Gastrocnemius medialis (tissue), 4 donors: ENCODE data around the gene RACGAP1. TPM values are rescaled to one million over a fixed set of nuclear protein-coding genes. Genes with fewer than 3 reads are reported as not detected.

ENCODE experiments used
- ATAC-seq, 2 donors: fragments of 150-250 bp; one replicate each; pipeline ENCODE4 v1.9.1; 2016
- DNase-seq, 2 donors: peaks; one replicate each; pipeline ENCODE4 v3.0.0-alpha.2; 2019
- H3K27ac ChIP-seq, 4 donors: fragments of 200-600 bp; sonication (generic); 1 replicate in 1 of 4; 2 replicates in 3 of 4; pipeline ENCODE4 v1.5.1; 2016 to 2018; ENCODE audit warnings: mild to moderate bottlenecking in 2 of 4, moderate library complexity in 1 of 4
- H3K27me3 ChIP-seq, 3 donors: fragments of 200-600 bp; sonication (generic) in 2 of 3; 1 replicate in 1 of 3; 2 replicates in 2 of 3; pipeline versions ENCODE4 v1.5.1 to v1.6.0; 2016 to 2019; ENCODE audit warnings: mild to moderate bottlenecking in 1 of 3, moderate library complexity in 1 of 3
- H3K36me3 ChIP-seq, 2 donors: fragments of 200-600 bp; sonication (generic) in 1 of 2; one replicate each; pipeline ENCODE4 v1.5.1; 2017 to 2018
- H3K4me1 ChIP-seq, 2 donors: fragments of 200-600 bp; sonication (generic) in 1 of 2; one replicate each; pipeline ENCODE4 v1.5.1; 2016 to 2017; ENCODE audit warnings: mild to moderate bottlenecking in 2 of 2
- H3K4me3 ChIP-seq, 4 donors: fragments of 200-600 bp; sonication (generic) in 3 of 4; 1 replicate in 1 of 4; 2 replicates in 3 of 4; pipeline ENCODE4 v1.5.1; 2016 to 2019; ENCODE audit warnings: mild to moderate bottlenecking in 2 of 4
- H3K9me3 ChIP-seq, 3 donors: fragments of 200-600 bp; sonication (generic) in 2 of 3; 1 replicate in 1 of 3; 2 replicates in 2 of 3; pipeline ENCODE4 v1.5.1; 2016 to 2019
- POLR2A ChIP-seq, 2 donors: fragments of 450-650 bp; IDR thresholded peaks; one replicate each; pipeline ENCODE4 v1.6.1; 2017; ENCODE audit warnings: antibody characterized with exemption in 2 of 2, mild to moderate bottlenecking in 2 of 2, moderate library complexity in 2 of 2
- in situ Hi-C, 4 donors: fragments of 200-750 bp; cut with MboI; loops; one replicate each; pipeline versions ENCODE4 v1.15.0 to v1.8.0; 2017; ENCODE audit warnings: low sequenced_read_pairs in 4 of 4
- intact Hi-C: fragments of 100-400 bp; cut with DNase I; formaldehyde crosslinking; loops from one replicate; pipeline ENCODE4 v1.15.1; 2023; ENCODE audit warnings: low total_unique reads
- total RNA-seq, 4 donors: library from RNA; depleted of rRNA; stranded (reverse); fragments of >200 nt; gene quantifications; one replicate each; pipeline versions ENCODE4 v1.1.0 to v1.2.3, GENCODE V29; 2016
- TF ChIP-seq, protein P1 (sequence below), 5 experiments: fragments of 450-650 bp in 3 of 5; fragments of 200-600 bp in 2 of 5; sonication (generic) in 2 of 5; IDR thresholded peaks in 4 of 5; conservative IDR thresholded peaks in 1 of 5; 1 replicate in 4 of 5; 2 replicates in 1 of 5; pipeline ENCODE4 v1.5.1; 2016 to 2019; ENCODE audit warnings: antibody characterized with exemption in 5 of 5, mild to moderate bottlenecking in 3 of 5, moderate library complexity in 3 of 5

RACGAP1 gene
- total RNA-seq, 4 donors from 2014 or later = 5.6 to 13.3 (median 6.5) TPM

- TF ChIP-seq, protein P1, sequence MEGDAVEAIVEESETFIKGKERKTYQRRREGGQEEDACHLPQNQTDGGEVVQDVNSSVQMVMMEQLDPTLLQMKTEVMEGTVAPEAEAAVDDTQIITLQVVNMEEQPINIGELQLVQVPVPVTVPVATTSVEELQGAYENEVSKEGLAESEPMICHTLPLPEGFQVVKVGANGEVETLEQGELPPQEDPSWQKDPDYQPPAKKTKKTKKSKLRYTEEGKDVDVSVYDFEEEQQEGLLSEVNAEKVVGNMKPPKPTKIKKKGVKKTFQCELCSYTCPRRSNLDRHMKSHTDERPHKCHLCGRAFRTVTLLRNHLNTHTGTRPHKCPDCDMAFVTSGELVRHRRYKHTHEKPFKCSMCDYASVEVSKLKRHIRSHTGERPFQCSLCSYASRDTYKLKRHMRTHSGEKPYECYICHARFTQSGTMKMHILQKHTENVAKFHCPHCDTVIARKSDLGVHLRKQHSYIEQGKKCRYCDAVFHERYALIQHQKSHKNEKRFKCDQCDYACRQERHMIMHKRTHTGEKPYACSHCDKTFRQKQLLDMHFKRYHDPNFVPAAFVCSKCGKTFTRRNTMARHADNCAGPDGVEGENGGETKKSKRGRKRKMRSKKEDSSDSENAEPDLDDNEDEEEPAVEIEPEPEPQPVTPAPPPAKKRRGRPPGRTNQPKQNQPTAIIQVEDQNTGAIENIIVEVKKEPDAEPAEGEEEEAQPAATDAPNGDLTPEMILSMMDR (IDR thresholded peaks at IDR 0.05 in 4 of 5, conservative IDR thresholded peaks at IDR 0.05 in 1 of 5) = no peak
- no peak for TF ChIP-seq POLR2A (IDR thresholded peaks at IDR 0.05)
- no peak overlapping the region for H3K27ac ChIP-seq
- no peaks in the 10 kb centered on the region for H3K9me3 ChIP-seq
- H3K27me3 ChIP-seq = peaks cover 21 to 40% (median 38%) of the 10 kb centered on the region in 3 donors
- peaks cover 0 to 5% of the 10 kb centered on the region in 2 donors for H3K4me1 ChIP-seq
- no peaks in the 10 kb centered on the region for H3K36me3 ChIP-seq
- DNase-seq = no peak
- ATAC-seq = no peak
- in situ Hi-C loops (no loop called here), intact Hi-C loops (loop anchor here (10.0 kb wide), 1 partner anchor 99 kb away; no protein-coding TSS in a partner anchor)
- no peak overlapping the region for H3K4me3 ChIP-seq
These were observed 61.1 kb downstream of the RACGAP1 start for GRCh38 chr12:49963976-49964815.

GRCh38 chr12:49962861-49963765 lies 62.2 kb downstream of the RACGAP1 start:
- H3K4me3 ChIP-seq = no peak overlapping the region
- intact Hi-C loops = loop anchor here (10.0 kb wide), 1 partner anchor 98 kb away; no protein-coding TSS in a partner anchor
- DNase-seq = no peak
- H3K27me3 ChIP-seq = peaks cover 21 to 36% (median 32%) of the 10 kb centered on the region in 3 donors
- no peak for TF ChIP-seq POLR2A (IDR thresholded peaks at IDR 0.05)
- TF ChIP-seq, protein P1 (IDR thresholded peaks at IDR 0.05 in 4 of 5, conservative IDR thresholded peaks at IDR 0.05 in 1 of 5) = no peak
- ATAC-seq = no peak
- H3K36me3 ChIP-seq = no peaks in the 10 kb centered on the region
- in situ Hi-C loops = no loop called here
- H3K4me1 ChIP-seq = peaks cover 0 to 5% of the 10 kb centered on the region in 2 donors
- no peaks in the 10 kb centered on the region for H3K9me3 ChIP-seq
- H3K27ac ChIP-seq = no peak overlapping the region

GRCh38 chr12:49961993-49962764 lies 63.1 kb downstream of the RACGAP1 start:
- intact Hi-C loops = loop anchor here (10.0 kb wide), 1 partner anchor 97 kb away; no protein-coding TSS in a partner anchor
- in situ Hi-C loops = no loop called here

More at GRCh38 chr12:49961993-49962764, 63.1 kb downstream of the RACGAP1 start:
- TF ChIP-seq, protein P1 (IDR thresholded peaks at IDR 0.05 in 4 of 5, conservative IDR thresholded peaks at IDR 0.05 in 1 of 5) = no peak
- TF ChIP-seq POLR2A (IDR thresholded peaks at IDR 0.05) = no peak
- peaks cover 0 to 1% of the 10 kb centered on the region in 2 donors for H3K4me1 ChIP-seq
- no peak overlapping the region for H3K4me3 ChIP-seq
- H3K36me3 ChIP-seq = no peaks in the 10 kb centered on the region
- no peaks in the 10 kb centered on the region for H3K9me3 ChIP-seq
- no peak overlapping the region for H3K27ac ChIP-seq
- no peak for ATAC-seq
- DNase-seq = no peak
- H3K27me3 ChIP-seq = peaks cover 21 to 29% (median 26%) of the 10 kb centered on the region in 3 donors
